Uterus (tissue), 4 donors: ENCODE results near the gene NPHP3. TPM values are rescaled to one million over a fixed set of nuclear protein-coding genes. Genes with fewer than 3 reads are reported as not detected.
A peak's percentile ranks its signal among the peaks of the same experiment; 100 is the strongest.
"Not testable (repeated sequence)": the region's sequence is repeated elsewhere in the genome, so short reads cannot be mapped to it uniquely, and the experiment has no call there.

Source experiments
- DNase-seq, 2 donors: peaks; one replicate each; pipeline ENCODE4 v3.0.0-alpha.2; 2019 to 2020
- H3K27ac ChIP-seq, 2 donors: fragments of 200-600 bp; sonication (generic); 1 replicate in 1 of 2; 2 replicates in 1 of 2; pipeline ENCODE4 v1.5.1; 2016 to 2018
- H3K27me3 ChIP-seq, 2 donors: fragments of 200-600 bp; sonication (generic); one replicate each; pipeline ENCODE4 v1.5.1; 2018 to 2019; ENCODE audit warnings: control low read depth in 1 of 2
- H3K36me3 ChIP-seq, 2 donors: fragments of 200-600 bp; sonication (generic); one replicate each; pipeline ENCODE4 v1.5.1; 2019; ENCODE audit warnings: control low read depth in 1 of 2
- H3K4me1 ChIP-seq, 2 donors: fragments of 200-600 bp; sonication (generic); one replicate each; pipeline ENCODE4 v1.5.1; 2018 to 2019; ENCODE audit warnings: control low read depth in 1 of 2
- H3K4me3 ChIP-seq, 2 donors: fragments of 200-600 bp; sonication (generic); 1 replicate in 1 of 2; 2 replicates in 1 of 2; pipeline ENCODE4 v1.5.1; 2018 to 2019; ENCODE audit warnings: mild to moderate bottlenecking in 1 of 2
- H3K9me3 ChIP-seq, 2 donors: fragments of 200-600 bp; sonication (generic); one replicate each; pipeline ENCODE4 v1.5.1; 2019; ENCODE audit warnings: control low read depth in 1 of 2
- CTCF ChIP-seq, 4 experiments: fragments of 200-600 bp in 2 of 4; fragments of 450-650 bp in 2 of 4; sonication (generic) in 2 of 4; IDR thresholded peaks; one replicate each; pipeline ENCODE4 v1.5.1; 2016 to 2019; ENCODE audit warnings: antibody characterized with exemption in 4 of 4, mild to moderate bottlenecking in 2 of 4, moderate library complexity in 1 of 4
- POLR2A ChIP-seq, 2 donors: fragments of 450-650 bp; IDR thresholded peaks; one replicate each; pipeline ENCODE4 v1.6.1; 2016; ENCODE audit warnings: antibody characterized with exemption in 2 of 2, mild to moderate bottlenecking in 1 of 2, moderate library complexity in 1 of 2
- intact Hi-C: fragments of 100-400 bp; cut with DNase I; formaldehyde crosslinking; loops from one replicate; pipeline ENCODE4 v1.15.1; 2023; ENCODE audit warnings: low total_unique reads
- total RNA-seq, 4 donors: library from RNA; depleted of rRNA in 3 of 4; stranded (reverse); fragments of >200 nt in 3 of 4; gene quantifications; one replicate each; pipeline versions ENCODE4 v1.1.0 to v1.2.4, GENCODE V29; 2014 to 2023
- donor health status: DM: yes; HTN: yes; CAD: no.

The NPHP3 gene
- total RNA-seq, 4 donors from 2014 or later, result 50.3 to 111 (median 57.8) TPM

- H3K36me3 ChIP-seq, result no peaks in the 10 kb centered on the region
- no peak for DNase-seq
- H3K27me3 ChIP-seq, result no peaks in the 10 kb centered on the region
- intact Hi-C loops, result no loop called here
- TF ChIP-seq CTCF (IDR thresholded peaks at IDR 0.05), result no peak
- TF ChIP-seq POLR2A (IDR thresholded peaks at IDR 0.05), result no peak
- H3K27ac ChIP-seq, result no peak overlapping the region
- H3K4me3 ChIP-seq, result no peak overlapping the region
- H3K9me3 ChIP-seq, result no peaks in the 10 kb centered on the region
- no peaks in the 10 kb centered on the region for H3K4me1 ChIP-seq
Observed at GRCh38 chr3:132749786-132750185, 27.6 kb upstream of the NPHP3 start.

- H3K36me3 ChIP-seq, H3K4me3 ChIP-seq, H3K9me3 ChIP-seq, H3K27ac ChIP-seq, H3K27me3 ChIP-seq, DNase-seq, intact Hi-C loops, H3K4me1 ChIP-seq: not testable (repeated sequence)
Observed at GRCh38 chr3:132746720-132747119, 24.5 kb upstream of the NPHP3 start.

DNA sequence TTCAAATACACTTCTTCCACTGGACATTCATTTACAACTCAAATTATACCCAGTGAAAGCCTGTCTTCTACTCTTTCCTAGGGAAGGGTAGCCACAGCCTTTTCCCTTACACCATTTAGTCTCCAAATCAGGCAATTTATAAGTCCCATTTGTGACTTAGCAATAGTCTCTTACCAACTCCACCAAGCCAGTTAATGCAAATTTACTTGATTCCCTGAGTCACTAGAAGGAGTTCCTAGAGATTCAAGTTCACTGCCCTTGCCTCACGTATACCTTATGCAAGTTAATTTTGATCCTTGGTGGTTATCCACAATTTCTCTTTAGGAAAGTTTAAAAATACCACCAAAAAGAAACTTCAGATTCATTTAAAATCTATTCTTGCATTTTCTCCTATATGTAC, 16.1 kb upstream of the NPHP3 start:
- no peak for DNase-seq
- no peaks in the 10 kb centered on the region for H3K4me1 ChIP-seq
- H3K9me3 ChIP-seq, result no peaks in the 10 kb centered on the region
- H3K27ac ChIP-seq, result no peak overlapping the region
- no peaks in the 10 kb centered on the region for H3K36me3 ChIP-seq
- H3K27me3 ChIP-seq, result no peaks in the 10 kb centered on the region
- TF ChIP-seq POLR2A (IDR thresholded peaks at IDR 0.05) (no peak), CTCF (IDR thresholded peaks at IDR 0.05) (no peak)
- intact Hi-C loops, result loop anchor here (10.0 kb wide), 1 partner anchor 646 kb away; no protein-coding TSS in a partner anchor
- no peak overlapping the region for H3K4me3 ChIP-seq

DNA sequence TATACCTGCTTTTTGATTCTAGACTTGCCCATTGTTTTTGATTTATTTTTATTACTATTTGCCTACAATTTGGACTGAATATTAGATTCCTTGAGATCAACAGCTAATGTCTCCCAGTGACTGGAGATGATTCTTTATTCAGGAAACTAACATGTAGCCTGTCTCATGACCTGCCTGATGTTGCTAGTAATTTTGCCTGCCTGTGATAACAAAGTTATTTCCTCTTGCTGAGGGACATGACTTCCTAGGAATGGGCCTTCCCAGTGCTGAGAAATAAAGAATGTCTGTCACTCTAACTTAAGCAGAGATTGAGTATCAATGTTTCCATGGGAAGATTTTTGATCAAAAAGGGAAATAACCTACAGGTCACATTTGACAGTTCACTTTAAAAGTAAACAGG, 13.4 kb upstream of the NPHP3 start:
- Histone ChIP-seq H3K4me3 (no peak overlapping the region), H3K9me3 (no peaks in the 10 kb centered on the region), H3K27me3 (no peaks in the 10 kb centered on the region), H3K27ac (no peak overlapping the region), H3K36me3 (no peaks in the 10 kb centered on the region), H3K4me1 (no peaks in the 10 kb centered on the region)
- no peak for DNase-seq
- TF ChIP-seq CTCF (IDR thresholded peaks at IDR 0.05) (no peak), POLR2A (IDR thresholded peaks at IDR 0.05) (no peak)
- intact Hi-C loops, result loop anchor here (10.0 kb wide), 1 partner anchor 649 kb away; no protein-coding TSS in a partner anchor

DNA sequence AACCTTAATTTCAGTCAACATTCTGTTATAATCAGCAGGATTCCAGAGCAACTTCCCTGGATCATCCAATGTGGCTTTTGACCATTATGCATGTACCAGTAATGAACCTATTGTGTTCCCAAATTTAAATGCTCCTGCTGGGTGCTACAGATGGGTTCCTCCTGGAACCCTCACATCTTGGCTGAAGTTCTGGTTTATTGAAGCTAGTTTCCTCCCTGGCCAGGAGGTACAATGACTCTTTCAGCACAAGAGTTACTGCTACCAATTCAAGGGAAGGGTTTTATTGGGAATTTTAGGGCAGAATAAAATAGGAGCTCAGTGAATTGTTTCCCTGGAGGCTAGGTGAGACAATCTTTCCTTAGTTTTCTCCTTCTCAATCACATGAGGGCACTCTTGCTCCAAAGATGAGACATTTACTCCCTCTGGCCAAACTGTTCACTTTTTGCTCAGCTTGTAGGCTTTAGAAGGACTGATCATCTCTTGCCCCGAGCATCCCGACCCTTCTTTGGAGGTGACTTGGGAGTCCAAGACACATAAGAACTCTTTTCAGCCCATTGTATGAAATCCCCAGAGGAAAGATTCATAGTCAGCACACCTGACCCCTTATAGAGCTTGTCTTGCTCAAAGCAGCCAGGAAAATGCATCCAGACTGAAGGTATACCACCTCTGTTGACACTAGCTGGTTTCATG, 8.8 kb upstream of the NPHP3 start:
- no peaks in the 10 kb centered on the region for H3K27me3 ChIP-seq
- H3K27ac ChIP-seq, result no peak overlapping the region
- intact Hi-C loops, result loop anchor here (10.0 kb wide), 1 partner anchor 654 kb away; no protein-coding TSS in a partner anchor
- no peak overlapping the region for H3K4me3 ChIP-seq
- no peak for DNase-seq
- TF ChIP-seq CTCF (IDR thresholded peaks at IDR 0.05) (peak; percentile 30 to 58 (median 41)), POLR2A (IDR thresholded peaks at IDR 0.05) (no peak)
- H3K9me3 ChIP-seq, result no peaks in the 10 kb centered on the region
- no peaks in the 10 kb centered on the region for H3K4me1 ChIP-seq
- H3K36me3 ChIP-seq, result no peaks in the 10 kb centered on the region
